Smooth muscle cell of bladder (primary cell): Measurements from ENCODE around the gene PCNX1. TPM values are rescaled to one million over a fixed set of nuclear protein-coding genes. Genes with fewer than 3 reads are reported as not detected.

Experiments used
- total RNA-seq: library from RNA; depleted of rRNA; stranded (reverse); fragments of >200 nt; gene quantifications from 2 replicates; pipeline ENCODE4 v1.2.3, GENCODE V29; 2014

The PCNX1 gene
- 53.5 and 54.2 TPM in 2 replicates for total RNA-seq

DNA sequence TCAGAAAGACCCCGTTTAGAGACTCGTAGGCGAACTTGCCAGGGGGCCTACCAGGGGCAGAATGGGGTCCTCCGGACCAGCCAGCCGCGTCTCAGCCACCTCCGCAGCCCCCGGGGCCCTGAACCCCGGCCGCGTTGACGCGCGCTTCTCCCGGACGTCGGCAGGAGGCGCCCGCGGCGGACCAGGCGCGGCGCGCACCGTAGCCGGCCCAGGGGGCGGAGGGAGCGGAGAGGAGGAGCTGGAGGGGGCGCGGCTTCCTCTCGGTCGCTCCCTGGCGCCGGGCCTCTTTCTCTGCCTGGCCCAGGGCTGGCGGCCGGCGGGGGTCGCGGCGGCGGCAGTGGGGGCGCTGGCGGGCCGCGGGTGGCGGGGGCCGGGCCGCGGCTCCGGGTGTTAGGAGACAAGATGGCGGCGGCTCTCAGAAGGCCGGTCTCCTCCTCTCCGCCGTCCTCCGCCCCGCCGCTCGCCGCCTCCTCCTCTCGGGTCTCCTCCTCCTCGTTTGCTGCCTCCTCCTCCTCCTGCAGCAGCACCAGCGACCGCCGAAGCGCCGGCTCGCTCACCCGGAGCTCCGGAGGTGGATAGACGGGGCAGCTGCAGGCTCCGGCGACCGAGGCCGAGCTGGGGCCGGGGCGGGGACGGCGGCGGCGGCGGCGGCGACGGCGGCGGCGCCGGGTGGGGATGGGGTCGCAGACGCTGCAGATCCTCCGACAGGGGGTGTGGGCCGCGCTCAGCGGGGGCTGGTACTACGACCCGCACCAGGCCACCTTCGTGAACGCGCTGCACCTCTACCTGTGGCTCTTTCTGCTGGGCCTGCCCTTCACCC is at the start of gene PCNX1:
PCNX1 (plus strand) TSS at position 284 of the 820 bp plus-strand sequence; CDS start at position 676, 392 bp downstream.

Other genes with a start within 250 kb of the PCNX1 start
- gene MAP3K9, start 97.9 kb upstream of the PCNX1 start, total RNA-seq, result 0.09 and 0.14 TPM in 2 replicates